ENCODE results near the gene LOXL4.

GRCh38 chr10:98266647-98267046 is 1.3 kb downstream of the LOXL4 start:
- TF ChIP-seq CTCF (IDR thresholded peaks at IDR 0.05) (no peak), POLR2A (IDR thresholded peaks at IDR 0.05) (no peak)
